B cell (primary cell): ENCODE data around the gene SPEN. TPM values are rescaled to one million over a fixed set of nuclear protein-coding genes. Genes with fewer than 3 reads are reported as not detected.

ENCODE experiments used
- ATAC-seq: fragments of 200-7000 bp; cut with Tn5 transposase; one replicate; pipeline ENCODE4 v1.10.0; 2021; ENCODE audit warnings: low read depth, mild to moderate bottlenecking, moderate number of reproducible peaks, moderate library complexity
- CTCF ChIA-PET: fragments of 350-600 bp; sonication (Branson Sonifier 250); formaldehyde crosslinking; loops from one replicate; lab custom pipeline; 2021; ENCODE audit warnings: antibody characterized with exemption, inconsistent platforms; lab: Charles Lee
- POLR2A ChIA-PET: fragments of 350-600 bp; sonication (Branson Sonifier 250); formaldehyde crosslinking; loops from one replicate; lab custom pipeline; 2021; ENCODE audit warnings: antibody characterized with exemption; lab: Charles Lee
- DNase-seq: peaks from one replicate; pipeline ENCODE4 v3.0.0; 2013
- H2AFZ ChIP-seq: 2 replicates; pipeline ENCODE4 v1.6.1; 2012; ENCODE audit warnings: mild to moderate bottlenecking, low read depth, low read length; ENCODE audit not compliant: insufficient read depth, poor library complexity, severe bottlenecking
- H3K27ac ChIP-seq, 2 donors: 1 replicate in 1 of 2; 2 replicates in 1 of 2; pipeline ENCODE4 v1.5.1; 2012 to 2013; ENCODE audit warnings: low read length in 2 of 2, mild to moderate bottlenecking in 2 of 2, moderate library complexity in 1 of 2
- H3K27me3 ChIP-seq, 4 experiments: fragments of 200-600 bp in 1 of 4; sonication (generic) in 1 of 4; replicated peaks in 1 of 4; 1 replicate in 2 of 4; 2 replicates in 2 of 4; pipeline versions ENCODE4 v1.6.1 to v1.7.0; 2013 to 2016; ENCODE audit warnings: low read length in 3 of 4, mild to moderate bottlenecking in 2 of 4, mixed read lengths in 1 of 4, moderate library complexity in 1 of 4; ENCODE audit not compliant: insufficient read depth in 4 of 4, control insufficient read depth in 3 of 4; ENCODE audit errors: control extremely low read depth in 1 of 4
- H3K36me3 ChIP-seq, 2 experiments: replicated peaks in 1 of 2; 1 replicate in 1 of 2; 2 replicates in 1 of 2; pipeline versions ENCODE4 v1.6.1 to v1.7.1; 2013; ENCODE audit warnings: low read length in 1 of 2; ENCODE audit not compliant: insufficient read depth in 2 of 2, control insufficient read depth in 1 of 2; ENCODE audit errors: control extremely low read depth in 1 of 2, extremely low read depth in 1 of 2
- H3K4me1 ChIP-seq, 2 donors: fragments of 200-600 bp in 1 of 2; sonication (generic) in 1 of 2; 1 replicate in 1 of 2; 2 replicates in 1 of 2; pipeline versions ENCODE4 v1.5.1 to v1.6.1; 2013 to 2017; ENCODE audit warnings: low read length in 2 of 2; ENCODE audit not compliant: control insufficient read depth in 2 of 2, insufficient read depth in 2 of 2
- H3K4me2 ChIP-seq: replicated peaks from 2 replicates; pipeline ENCODE3; 2012; ENCODE audit warnings: mild to moderate bottlenecking, low read depth, low read length; ENCODE audit not compliant: poor library complexity, severe bottlenecking
- H3K4me3 ChIP-seq, 5 experiments: fragments of 200-600 bp in 1 of 5; sonication (generic) in 1 of 5; 1 replicate in 3 of 5; 2 replicates in 2 of 5; pipeline versions ENCODE4 v1.5.1 to v1.7.0; 2011 to 2016; ENCODE audit warnings: low read length in 4 of 5, mild to moderate bottlenecking in 4 of 5, low read depth in 2 of 5, control low read depth in 1 of 5, moderate library complexity in 1 of 5; ENCODE audit not compliant: insufficient read depth in 1 of 5; ENCODE audit errors: control extremely low read depth in 1 of 5, extremely low read depth in 1 of 5
- H3K79me2 ChIP-seq: fragments of 200-600 bp; sonication (generic); one replicate; pipeline ENCODE4 v1.6.0; 2016; ENCODE audit warnings: low read length; ENCODE audit not compliant: control insufficient read depth, insufficient read depth
- H3K9ac ChIP-seq: fragments of 200-600 bp; sonication (generic); 2 replicates; pipeline ENCODE4 v1.6.1; 2017; ENCODE audit warnings: mild to moderate bottlenecking, low read length, moderate library complexity
- H3K9me3 ChIP-seq, 3 donors: one replicate each; pipeline versions ENCODE4 v1.6.1 to v1.7.1; 2013; ENCODE audit warnings: low read length in 2 of 3; ENCODE audit not compliant: control insufficient read depth in 2 of 3, insufficient read depth in 1 of 3; ENCODE audit errors: control extremely low read depth in 1 of 3
- H4K20me1 ChIP-seq: 2 replicates; pipeline ENCODE4 v1.6.0; 2012; ENCODE audit warnings: mild to moderate bottlenecking, low read length; ENCODE audit not compliant: insufficient read depth, control insufficient read depth, poor library complexity, severe bottlenecking
- H3K27ac Mint-ChIP-seq: one replicate; pipeline ENCODE4 v1.8.0; 2021; ENCODE audit warnings: mixed read lengths
- H3K27me3 Mint-ChIP-seq: one replicate; pipeline ENCODE4 v1.8.0; 2021; ENCODE audit warnings: mixed read lengths
- H3K4me1 Mint-ChIP-seq: one replicate; pipeline ENCODE4 v1.8.0; 2021; ENCODE audit warnings: mixed read lengths
- H3K4me3 Mint-ChIP-seq: one replicate; pipeline ENCODE4 v1.8.0; 2021; ENCODE audit warnings: mixed read lengths
- H3K9me3 Mint-ChIP-seq: one replicate; pipeline ENCODE4 v1.8.0; 2022; ENCODE audit warnings: mixed read lengths; ENCODE audit not compliant: insufficient read depth
- EZH2 ChIP-seq: IDR thresholded peaks from 2 replicates; pipeline ENCODE4 v1.6.1; 2012; ENCODE audit warnings: borderline replicate concordance, low read depth, mild to moderate bottlenecking, moderate library complexity, low read length; ENCODE audit not compliant: insufficient read depth, poor library complexity, severe bottlenecking
- WGBS: methylation state at CpG from one replicate; pipeline ENCODE4 v1.1.5; 2013; ENCODE audit warnings: missing lambda C conversion rate; ENCODE audit not compliant: insufficient coverage; 5-methylcytosine and 5-hydroxymethylcytosine counted together
- intact Hi-C: fragments of 100-400 bp; cut with micrococcal nuclease; formaldehyde crosslinking; loops from one replicate; pipeline ENCODE4 v1.10.0; 2022
- polyA plus RNA-seq: library from polyadenylated mRNA; depleted of rRNA; stranded (reverse); fragments of >200 nt; gene quantifications from 2 replicates; pipeline ENCODE4 v1.2.3, GENCODE V29; 2012
- total RNA-seq, 2 donors: library from RNA; stranded (reverse); fragments of 120-200 nt in 1 of 2; gene quantifications; 1 replicate in 1 of 2; 2 replicates in 1 of 2; pipeline versions ENCODE4 v1.2.3 to v1.2.4, GENCODE V29; 2013 to 2022
- TF ChIP-seq, protein P1 (sequence below): fragments of 200-600 bp; IDR thresholded peaks from one replicate; pipeline ENCODE4 v1.8.0; 2022; ENCODE audit warnings: antibody characterized with exemption, mild to moderate bottlenecking

Gene SPEN
- total and polyA plus RNA-seq, 2 donors (not counting 1 experiment from before 2014, with no cell fraction given): 29.1 to 126 TPM

DNA sequence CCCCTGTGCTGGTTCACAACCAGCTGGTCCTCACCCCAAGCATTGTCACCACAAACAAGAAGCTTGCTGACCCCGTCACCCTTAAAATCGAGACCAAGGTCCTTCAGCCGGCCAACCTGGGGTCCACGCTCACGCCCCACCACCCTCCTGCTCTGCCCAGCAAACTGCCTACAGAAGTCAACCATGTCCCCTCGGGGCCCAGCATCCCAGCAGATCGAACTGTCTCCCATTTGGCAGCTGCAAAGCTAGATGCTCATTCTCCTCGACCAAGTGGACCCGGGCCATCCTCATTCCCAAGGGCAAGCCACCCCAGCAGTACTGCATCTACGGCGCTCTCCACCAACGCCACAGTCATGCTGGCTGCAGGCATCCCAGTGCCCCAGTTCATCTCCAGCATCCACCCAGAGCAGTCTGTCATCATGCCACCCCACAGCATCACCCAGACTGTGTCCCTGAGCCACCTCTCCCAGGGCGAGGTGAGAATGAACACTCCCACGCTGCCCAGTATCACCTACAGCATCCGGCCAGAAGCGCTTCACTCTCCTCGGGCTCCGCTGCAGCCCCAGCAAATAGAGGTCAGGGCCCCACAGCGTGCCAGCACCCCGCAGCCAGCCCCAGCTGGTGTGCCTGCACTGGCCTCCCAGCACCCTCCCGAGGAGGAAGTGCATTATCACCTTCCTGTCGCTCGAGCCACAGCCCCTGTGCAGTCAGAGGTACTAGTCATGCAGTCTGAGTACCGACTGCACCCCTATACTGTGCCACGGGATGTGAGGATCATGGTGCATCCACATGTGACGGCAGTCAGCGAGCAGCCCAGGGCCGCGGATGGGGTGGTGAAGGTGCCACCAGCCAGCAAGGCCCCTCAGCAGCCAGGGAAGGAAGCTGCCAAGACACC, 87.8 kb downstream of the SPEN start:
- H3K36me3 ChIP-seq: peaks cover 0 to 94% of the 10 kb centered on the region in 2 experiments
- POLR2A ChIA-PET: interaction anchor here (0.6 kb wide), 1 partner anchor 76 kb away, joined by 4 read pairs; no protein-coding TSS in a partner anchor
- DNase-seq (no peak), ATAC-seq (no peak)
- TF ChIP-seq EZH2: no peak
- TF ChIP-seq, protein P1, sequence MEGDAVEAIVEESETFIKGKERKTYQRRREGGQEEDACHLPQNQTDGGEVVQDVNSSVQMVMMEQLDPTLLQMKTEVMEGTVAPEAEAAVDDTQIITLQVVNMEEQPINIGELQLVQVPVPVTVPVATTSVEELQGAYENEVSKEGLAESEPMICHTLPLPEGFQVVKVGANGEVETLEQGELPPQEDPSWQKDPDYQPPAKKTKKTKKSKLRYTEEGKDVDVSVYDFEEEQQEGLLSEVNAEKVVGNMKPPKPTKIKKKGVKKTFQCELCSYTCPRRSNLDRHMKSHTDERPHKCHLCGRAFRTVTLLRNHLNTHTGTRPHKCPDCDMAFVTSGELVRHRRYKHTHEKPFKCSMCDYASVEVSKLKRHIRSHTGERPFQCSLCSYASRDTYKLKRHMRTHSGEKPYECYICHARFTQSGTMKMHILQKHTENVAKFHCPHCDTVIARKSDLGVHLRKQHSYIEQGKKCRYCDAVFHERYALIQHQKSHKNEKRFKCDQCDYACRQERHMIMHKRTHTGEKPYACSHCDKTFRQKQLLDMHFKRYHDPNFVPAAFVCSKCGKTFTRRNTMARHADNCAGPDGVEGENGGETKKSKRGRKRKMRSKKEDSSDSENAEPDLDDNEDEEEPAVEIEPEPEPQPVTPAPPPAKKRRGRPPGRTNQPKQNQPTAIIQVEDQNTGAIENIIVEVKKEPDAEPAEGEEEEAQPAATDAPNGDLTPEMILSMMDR: no peak
- WGBS: 94% methylated on average over 29 of the region's 29 CpGs
- no peaks in the 10 kb centered on the region for H3K27me3 ChIP-seq
- Mint-ChIP-seq H3K27ac (no peak overlapping the region), H3K4me3 (no peak overlapping the region), H3K4me1 (peaks cover 5% of the 10 kb centered on the region), H3K27me3 (no peaks in the 10 kb centered on the region), H3K9me3 (no peaks in the 10 kb centered on the region)
- H3K4me1 ChIP-seq: no peaks in the 10 kb centered on the region
- H3K9ac ChIP-seq: no peak overlapping the region
- no peaks in the 10 kb centered on the region for H3K9me3 ChIP-seq
- H3K4me3 ChIP-seq: no peak overlapping the region
- H2AFZ ChIP-seq: no peak overlapping the region
- CTCF ChIA-PET: interaction anchor here (0.6 to 1.3 kb wide), 3 partner anchors 117 to 251 kb away, joined by 3 to 4 read pairs (median 3); no protein-coding TSS in a partner anchor
- no peak overlapping the region for H3K27ac ChIP-seq
- H4K20me1 ChIP-seq: peaks cover 8% of the 10 kb centered on the region
- H3K79me2 ChIP-seq: peaks cover 8% of the 10 kb centered on the region
- H3K4me2 ChIP-seq: no peak overlapping the region
- intact Hi-C loops: no loop called here

DNA sequence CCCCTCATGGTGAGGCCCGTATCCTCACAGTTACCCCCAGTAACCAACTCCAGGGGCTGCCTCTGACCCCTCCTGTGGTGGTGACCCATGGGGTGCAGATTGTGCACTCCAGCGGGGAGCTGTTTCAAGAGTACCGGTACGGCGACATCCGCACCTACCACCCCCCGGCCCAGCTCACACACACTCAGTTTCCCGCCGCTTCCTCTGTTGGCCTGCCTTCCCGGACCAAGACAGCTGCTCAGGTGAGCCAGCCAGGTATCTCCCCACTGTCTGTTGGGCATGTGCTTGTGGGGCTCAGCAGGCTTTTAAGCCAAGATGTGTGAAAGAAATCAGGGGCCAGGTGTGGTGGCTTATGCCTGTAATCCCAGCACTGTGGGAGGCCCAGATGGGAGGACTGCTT, 88.5 kb downstream of the SPEN start:
- Histone ChIP-seq H3K27me3 (no peaks in the 10 kb centered on the region), H3K27ac (no peak overlapping the region), H3K9me3 (no peaks in the 10 kb centered on the region), H3K9ac (no peak overlapping the region), H4K20me1 (peaks cover 8% of the 10 kb centered on the region), H3K4me3 (no peak overlapping the region), H2AFZ (no peak overlapping the region), H3K36me3 (peaks cover 0 to 94% of the 10 kb centered on the region in 2 experiments), H3K79me2 (peaks cover 8% of the 10 kb centered on the region), H3K4me2 (no peak overlapping the region), H3K4me1 (no peaks in the 10 kb centered on the region)
- ATAC-seq (no peak), DNase-seq (no peak)
- 92% methylated on average over 7 of the region's 10 CpGs for WGBS
- CTCF ChIA-PET: interaction anchor here (1.0 to 1.3 kb wide), 4 partner anchors 12 to 132 kb away, joined by 3 to 4 read pairs (median 3); no protein-coding TSS in a partner anchor
- intact Hi-C loops: no loop called here
- H3K4me3 Mint-ChIP-seq: no peak overlapping the region
- POLR2A ChIA-PET: interaction anchor here (0.6 kb wide), 2 partner anchors 25 to 128 kb away, joined by 6 to 9 read pairs; no protein-coding TSS in a partner anchor
- no peak overlapping the region for H3K27ac Mint-ChIP-seq
- H3K9me3 Mint-ChIP-seq: no peaks in the 10 kb centered on the region
- TF ChIP-seq, protein P1: no peak
- TF ChIP-seq EZH2: no peak
- peaks cover 5% of the 10 kb centered on the region for H3K4me1 Mint-ChIP-seq
- H3K27me3 Mint-ChIP-seq: no peaks in the 10 kb centered on the region
